ENCODE data around the gene RELB.

RELB gene

GRCh38 chr19:45079063-45079910 lies 78.0 kb downstream of the RELB start, which contains the start of gene GEMIN7:
TSS of gene GEMIN7 (plus strand) at chr19:45079260. CDS start at chr19:45090115, 10,855 bp downstream.
- DNase-seq (ENCODE audit: low read depth in 3 of 3, low spot score in 1 of 3), result peak; percentile 45 to 76 (median 60)

- no peak for DNase-seq (ENCODE audit: low read depth in 3 of 3, low spot score in 1 of 3)
These were observed 78.7 kb downstream of the RELB start for GRCh38 chr19:45079911-45080370.

- no peak for DNase-seq (ENCODE audit: low read depth in 3 of 3, low spot score in 1 of 3)
These were observed 80.9 kb downstream of the RELB start for GRCh38 chr19:45082170-45082569.

DNA sequence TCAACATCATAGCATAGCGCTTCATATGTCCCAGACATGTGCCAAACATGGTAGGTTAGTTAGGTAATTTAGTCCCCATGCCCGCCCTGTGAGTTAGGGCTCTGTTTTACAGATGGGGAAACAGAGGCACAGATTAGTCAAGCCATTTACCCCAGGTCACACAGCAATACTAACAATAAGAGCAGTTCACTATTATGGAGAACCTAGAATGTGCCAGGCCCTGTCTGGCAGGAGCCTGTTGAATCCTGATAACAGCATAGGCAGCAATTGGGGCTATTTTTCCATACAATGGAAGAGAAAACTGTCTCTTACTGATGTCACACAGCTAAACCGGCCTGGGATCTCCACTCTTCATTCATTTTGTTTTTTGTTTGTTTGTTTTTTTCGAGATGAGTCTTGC lies 85.2 kb downstream of the RELB start:
- DNase-seq (ENCODE audit: low read depth in 3 of 3, low spot score in 1 of 3), result no peak

DNA sequence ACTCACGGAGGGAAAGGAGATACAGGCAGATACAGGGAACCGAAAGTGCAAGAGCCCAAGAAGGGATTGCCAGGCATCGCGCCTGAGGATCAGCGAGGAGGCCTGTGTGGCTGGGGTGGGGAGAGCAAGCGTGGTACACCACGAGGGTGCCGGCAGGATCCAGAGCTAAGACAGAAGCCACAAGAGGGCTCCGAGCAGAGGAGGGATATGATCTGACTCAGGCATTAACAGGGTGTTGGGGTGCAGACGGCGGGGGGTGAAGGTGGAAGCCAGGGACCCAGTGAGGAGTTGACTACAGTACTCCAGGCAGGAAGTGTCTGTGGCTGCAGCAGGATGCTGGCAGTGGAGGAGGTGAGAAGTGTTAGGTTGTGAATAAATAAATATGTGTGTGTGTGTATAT lies 86.3 kb downstream of the RELB start:
- peak in 1 of 3 donors; percentile 18 for DNase-seq (ENCODE audit: low read depth in 3 of 3, low spot score in 1 of 3)

Measured in stimulated activated CD4-positive, alpha-beta T cell treated with anti-CD3 and anti-CD28 coated beads, TNF-alpha, amount 100 ng/mL, for 1 hour (primary cell).